Measurements from ENCODE around the gene USP6NL. TPM values are rescaled to one million over a fixed set of nuclear protein-coding genes. Genes with fewer than 3 reads are reported as not detected.

Gene USP6NL
- total and polyA plus RNA-seq, 8 donors: 2.2 to 10.4 (median 5.1) TPM

GRCh38 chr10:11653758-11654471, 42.5 kb upstream of the USP6NL start:
- DNase-seq: no peak
- H3K9me3 ChIP-seq: no peaks in the 10 kb centered on the region
- H3K4me1 ChIP-seq: no peaks in the 10 kb centered on the region
- H3K27ac ChIP-seq: no peak overlapping the region
- WGBS, 2 donors: 73 to 81% methylated on average over 8 of the region's 8 CpGs
- H3K36me3 ChIP-seq: no peaks in the 10 kb centered on the region
- H3K27me3 ChIP-seq: no peaks in the 10 kb centered on the region
- no peak for TF ChIP-seq CTCF (IDR thresholded peaks at IDR 0.05)
- intact Hi-C loops (cut with DNase I): no loop called here
- no peak for ATAC-seq
- no peak overlapping the region for H3K4me3 ChIP-seq
- FAIRE-seq: no peak

- intact Hi-C loops (cut with DNase I): no loop called here
- WGBS, 2 donors: 39 to 43% methylated on average over 1 of the region's 1 CpG
- FAIRE-seq: no peak
- Histone ChIP-seq H3K36me3 (no peaks in the 10 kb centered on the region), H3K4me1 (no peaks in the 10 kb centered on the region), H3K27me3 (no peaks in the 10 kb centered on the region), H3K9me3 (no peaks in the 10 kb centered on the region), H3K27ac (no peak overlapping the region), H3K4me3 (no peak overlapping the region)
- no peak for TF ChIP-seq CTCF (IDR thresholded peaks at IDR 0.05)
- no peak for DNase-seq
- ATAC-seq: no peak
These were observed 36.2 kb upstream of the USP6NL start for GRCh38 chr10:11647676-11648075.

- H3K4me3 ChIP-seq: no peak overlapping the region
- WGBS, 2 donors: 84 to 94% methylated on average over 9 of the region's 9 CpGs
- no peak for FAIRE-seq
These were observed 35.0 kb upstream of the USP6NL start for GRCh38 chr10:11646450-11646849.

GRCh38 chr10:11643039-11643438, 31.6 kb upstream of the USP6NL start:
- no peak overlapping the region for H3K4me3 ChIP-seq
- no peaks in the 10 kb centered on the region for H3K36me3 ChIP-seq
- ATAC-seq (no peak), FAIRE-seq (no peak), DNase-seq (no peak)
- H3K4me1 ChIP-seq: no peaks in the 10 kb centered on the region
- no peaks in the 10 kb centered on the region for H3K9me3 ChIP-seq
- H3K27ac ChIP-seq: no peak overlapping the region
- WGBS, 2 donors: 92 to 95% methylated on average over 6 of the region's 6 CpGs
- TF ChIP-seq CTCF (IDR thresholded peaks at IDR 0.05): no peak
- no peaks in the 10 kb centered on the region for H3K27me3 ChIP-seq
- intact Hi-C loops (cut with DNase I): no loop called here

More at GRCh38 chr10:11646450-11646849, 35.0 kb upstream of the USP6NL start:
- ATAC-seq: no peak
- no peaks in the 10 kb centered on the region for H3K4me1 ChIP-seq
- H3K27me3 ChIP-seq: no peaks in the 10 kb centered on the region
- no peaks in the 10 kb centered on the region for H3K36me3 ChIP-seq
- no peaks in the 10 kb centered on the region for H3K9me3 ChIP-seq
- no peak overlapping the region for H3K27ac ChIP-seq
- TF ChIP-seq CTCF (IDR thresholded peaks at IDR 0.05): no peak
- no peak for DNase-seq
- intact Hi-C loops (cut with DNase I): no loop called here

GRCh38 chr10:11642566-11642965, 31.1 kb upstream of the USP6NL start:
- Histone ChIP-seq H3K4me3 (no peak overlapping the region), H3K36me3 (no peaks in the 10 kb centered on the region), H3K27ac (no peak overlapping the region), H3K4me1 (no peaks in the 10 kb centered on the region), H3K9me3 (no peaks in the 10 kb centered on the region), H3K27me3 (no peaks in the 10 kb centered on the region)
- FAIRE-seq (no peak), DNase-seq (no peak), ATAC-seq (no peak)
- 84 to 94% methylated on average over 8 of the region's 8 CpGs for WGBS, 2 donors
- intact Hi-C loops (cut with DNase I): no loop called here
- no peak for TF ChIP-seq CTCF (IDR thresholded peaks at IDR 0.05)
